ENCODE data around the gene KDELR3. TPM values are rescaled to one million over a fixed set of nuclear protein-coding genes. Genes with fewer than 3 reads are reported as not detected.

KDELR3 gene
- polyA plus RNA-seq, 2 donors, result 1.0 to 1.3 TPM

DNA sequence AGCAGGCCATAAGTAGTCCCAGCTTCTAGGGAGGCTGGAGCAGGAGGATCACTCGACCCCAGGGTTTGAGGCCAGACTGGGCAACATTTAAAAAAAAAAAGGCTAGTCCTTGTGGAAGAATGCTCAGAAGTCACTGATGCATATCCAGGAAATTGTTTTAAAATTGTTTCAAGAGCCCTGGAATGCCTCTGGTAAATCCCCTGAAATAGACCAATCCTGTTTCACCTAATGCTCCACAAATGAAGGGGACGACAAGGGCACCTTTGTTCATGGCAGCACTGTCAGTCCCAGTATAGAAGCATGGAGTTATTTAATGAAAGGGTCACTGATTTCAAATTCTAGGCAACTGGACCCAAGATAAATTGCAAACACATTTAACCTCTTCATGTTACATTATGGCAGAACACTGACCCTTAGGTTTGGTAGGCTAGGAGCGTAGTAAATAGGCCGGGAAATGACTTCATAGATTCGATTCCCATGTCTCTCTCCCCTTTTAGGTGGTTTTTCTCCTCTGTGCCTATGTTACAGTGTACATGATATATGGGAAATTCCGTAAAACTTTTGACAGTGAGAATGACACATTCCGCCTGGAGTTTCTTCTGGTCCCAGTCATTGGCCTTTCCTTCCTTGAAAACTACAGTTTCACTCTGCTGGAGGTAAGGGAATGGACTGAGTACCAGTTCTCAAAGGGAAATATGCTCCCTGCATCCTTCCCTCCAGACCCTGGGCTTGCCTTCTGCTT, 11.4 kb downstream of the KDELR3 start:
- Histone ChIP-seq H3K27ac (ENCODE audit: low read depth in 2 of 2, low read length in 1 of 2) (no peak overlapping the region), H3K9me3 (ENCODE audit: control insufficient read depth in 2 of 2, insufficient read depth in 1 of 2, low read depth in 1 of 2, low read length in 1 of 2) (no peaks in the 10 kb centered on the region), H3K36me3 (ENCODE audit: control insufficient read depth in 2 of 2, insufficient read depth in 2 of 2, low read length in 1 of 2) (peaks cover 10 to 12% of the 10 kb centered on the region in 2 donors), H3K27me3 (ENCODE audit: control insufficient read depth in 1 of 2, insufficient read depth in 2 of 2, low read length in 2 of 2) (no peaks in the 10 kb centered on the region), H3K4me3 (ENCODE audit: low read depth in 1 of 2, low read length in 2 of 2) (no peak overlapping the region), H3K4me1 (ENCODE audit: control insufficient read depth in 2 of 2, insufficient read depth in 2 of 2, low read length in 1 of 2) (no peaks in the 10 kb centered on the region)
- 73 to 80% methylated on average over 7 of the region's 7 CpGs for WGBS, 2 donors

DNA sequence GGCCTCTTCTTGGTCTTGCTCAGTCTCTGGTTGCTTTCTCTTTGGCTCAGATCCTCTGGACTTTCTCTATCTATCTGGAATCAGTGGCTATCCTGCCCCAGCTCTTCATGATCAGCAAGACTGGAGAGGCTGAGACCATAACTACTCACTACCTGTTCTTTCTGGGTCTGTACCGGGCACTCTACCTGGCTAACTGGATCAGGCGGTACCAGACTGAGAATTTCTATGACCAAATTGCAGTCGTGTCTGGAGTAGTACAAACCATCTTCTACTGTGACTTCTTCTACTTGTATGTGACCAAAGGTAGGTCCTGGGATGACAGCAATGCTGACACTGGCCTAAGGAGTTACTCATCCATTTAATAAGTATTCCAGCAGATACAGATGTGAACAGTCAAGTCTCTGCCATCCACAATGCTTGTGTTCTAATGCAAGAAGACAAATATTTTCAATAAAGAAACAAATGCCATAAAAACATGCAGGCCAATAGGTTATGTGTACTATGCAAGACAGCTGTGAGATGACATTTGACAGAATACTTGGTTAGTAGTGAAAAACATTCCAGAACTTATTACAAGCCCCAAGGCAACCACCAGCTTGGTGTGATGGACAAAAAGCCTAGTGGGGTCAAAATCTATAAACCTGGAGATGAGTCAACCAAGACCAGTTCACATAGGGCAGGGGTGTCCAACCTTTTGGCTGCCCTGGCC, 13.4 kb downstream of the KDELR3 start:
- H3K36me3 ChIP-seq (ENCODE audit: control insufficient read depth in 2 of 2, insufficient read depth in 2 of 2, low read length in 1 of 2), result peaks cover 21 to 24% of the 10 kb centered on the region in 2 donors
- no peaks in the 10 kb centered on the region for H3K4me1 ChIP-seq (ENCODE audit: control insufficient read depth in 2 of 2, insufficient read depth in 2 of 2, low read length in 1 of 2)
- H3K9me3 ChIP-seq (ENCODE audit: control insufficient read depth in 2 of 2, insufficient read depth in 1 of 2, low read depth in 1 of 2, low read length in 1 of 2), result no peaks in the 10 kb centered on the region
- no peak overlapping the region for H3K4me3 ChIP-seq (ENCODE audit: low read depth in 1 of 2, low read length in 2 of 2)
- WGBS, 2 donors, result 90 to 92% methylated on average over 3 of the region's 3 CpGs
- H3K27ac ChIP-seq (ENCODE audit: low read depth in 2 of 2, low read length in 1 of 2), result no peak overlapping the region
- no peaks in the 10 kb centered on the region for H3K27me3 ChIP-seq (ENCODE audit: control insufficient read depth in 1 of 2, insufficient read depth in 2 of 2, low read length in 2 of 2)

DNA sequence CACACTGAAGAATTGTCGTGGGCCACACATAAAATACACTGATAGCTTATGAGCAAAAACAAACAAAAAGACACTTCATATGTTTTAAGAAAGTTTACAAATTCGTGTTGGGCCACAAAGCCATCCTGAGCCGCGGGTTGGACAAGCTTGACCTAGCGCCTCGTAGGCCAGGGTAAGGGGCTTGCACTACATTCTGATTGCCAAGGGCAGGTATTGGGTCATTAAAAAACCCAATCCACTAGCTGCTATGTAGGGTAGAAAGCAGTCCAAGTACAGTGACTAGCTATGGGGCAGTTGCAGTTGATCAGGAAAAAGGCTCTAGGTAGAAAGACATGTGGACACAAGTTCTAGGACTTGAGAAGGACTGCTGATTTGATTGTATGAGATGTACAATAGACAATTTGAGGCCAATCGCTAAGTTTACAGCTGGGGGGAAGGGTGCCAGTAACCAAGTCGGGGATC, 14.0 kb downstream of the KDELR3 start:
- Histone ChIP-seq H3K4me3 (ENCODE audit: low read depth in 1 of 2, low read length in 2 of 2) (no peak overlapping the region), H3K27me3 (ENCODE audit: control insufficient read depth in 1 of 2, insufficient read depth in 2 of 2, low read length in 2 of 2) (no peaks in the 10 kb centered on the region), H3K9me3 (ENCODE audit: control insufficient read depth in 2 of 2, insufficient read depth in 1 of 2, low read depth in 1 of 2, low read length in 1 of 2) (no peaks in the 10 kb centered on the region), H3K36me3 (ENCODE audit: control insufficient read depth in 2 of 2, insufficient read depth in 2 of 2, low read length in 1 of 2) (peaks cover 21 to 24% of the 10 kb centered on the region in 2 donors), H3K4me1 (ENCODE audit: control insufficient read depth in 2 of 2, insufficient read depth in 2 of 2, low read length in 1 of 2) (no peaks in the 10 kb centered on the region), H3K27ac (ENCODE audit: low read depth in 2 of 2, low read length in 1 of 2) (no peak overlapping the region)
- WGBS, 2 donors, result 86 to 91% methylated on average over 8 of the region's 8 CpGs

DNA sequence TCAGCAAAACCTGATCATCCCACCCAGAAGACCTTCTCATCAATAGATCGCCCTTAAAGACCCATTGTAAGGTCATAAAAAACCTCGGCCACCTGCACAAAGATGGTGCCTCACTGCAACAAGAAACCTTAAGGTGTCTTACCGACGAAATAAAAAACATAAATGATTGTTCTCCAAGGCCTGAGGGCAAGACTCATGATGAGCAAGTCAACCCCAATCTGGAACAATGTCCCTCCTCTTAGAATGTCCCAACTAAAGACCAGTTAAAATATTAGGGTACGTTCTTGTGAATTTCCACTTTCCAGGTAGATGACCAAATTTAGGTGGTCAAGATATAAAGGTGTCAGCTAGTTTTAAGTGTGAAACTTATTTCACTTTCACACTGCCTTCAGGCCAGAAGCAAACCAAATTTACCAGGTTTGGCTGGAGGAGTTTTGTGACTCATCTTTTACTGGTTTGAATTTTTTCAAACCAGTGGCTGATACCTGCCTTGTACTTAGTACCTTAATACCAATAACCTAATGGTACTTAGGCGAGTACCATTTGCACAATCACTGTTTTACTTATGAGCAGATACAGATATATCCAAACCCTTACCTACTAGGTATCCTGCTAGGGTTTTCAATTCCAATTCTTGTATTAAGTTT, 14.9 kb downstream of the KDELR3 start:
- Histone ChIP-seq H3K4me3 (ENCODE audit: low read depth in 1 of 2, low read length in 2 of 2) (no peak overlapping the region), H3K27ac (ENCODE audit: low read depth in 2 of 2, low read length in 1 of 2) (no peak overlapping the region), H3K27me3 (ENCODE audit: control insufficient read depth in 1 of 2, insufficient read depth in 2 of 2, low read length in 2 of 2) (no peaks in the 10 kb centered on the region), H3K9me3 (ENCODE audit: control insufficient read depth in 2 of 2, insufficient read depth in 1 of 2, low read depth in 1 of 2, low read length in 1 of 2) (no peaks in the 10 kb centered on the region), H3K36me3 (ENCODE audit: control insufficient read depth in 2 of 2, insufficient read depth in 2 of 2, low read length in 1 of 2) (peaks cover 23 to 24% of the 10 kb centered on the region in 2 donors), H3K4me1 (ENCODE audit: control insufficient read depth in 2 of 2, insufficient read depth in 2 of 2, low read length in 1 of 2) (no peaks in the 10 kb centered on the region)
- 90% methylated on average over 6 of the region's 6 CpGs for WGBS, 2 donors

DNA sequence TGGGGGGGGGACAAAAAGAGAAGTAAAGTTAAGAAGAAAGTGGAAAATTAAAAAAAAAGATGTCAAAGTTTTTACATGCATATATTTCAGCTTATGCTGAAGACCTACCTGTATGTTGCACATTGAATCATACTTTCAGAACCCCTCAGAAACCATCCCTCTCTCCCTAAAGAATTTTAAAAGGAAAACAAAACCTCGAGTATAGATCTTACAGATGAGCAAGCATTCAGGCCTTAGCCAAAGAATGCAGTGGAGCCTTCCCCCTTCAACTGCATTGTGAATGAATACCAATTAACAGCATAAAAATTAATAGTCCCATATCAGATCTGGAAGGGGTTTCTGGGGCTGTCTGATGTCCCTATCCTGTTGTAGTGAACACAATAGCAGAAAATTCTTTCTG, 16.3 kb downstream of the KDELR3 start:
- no peaks in the 10 kb centered on the region for H3K9me3 ChIP-seq (ENCODE audit: control insufficient read depth in 2 of 2, insufficient read depth in 1 of 2, low read depth in 1 of 2, low read length in 1 of 2)
- no peak overlapping the region for H3K4me3 ChIP-seq (ENCODE audit: low read depth in 1 of 2, low read length in 2 of 2)
- no peaks in the 10 kb centered on the region for H3K27me3 ChIP-seq (ENCODE audit: control insufficient read depth in 1 of 2, insufficient read depth in 2 of 2, low read length in 2 of 2)
- peaks cover 24 to 28% of the 10 kb centered on the region in 2 donors for H3K36me3 ChIP-seq (ENCODE audit: control insufficient read depth in 2 of 2, insufficient read depth in 2 of 2, low read length in 1 of 2)
- H3K4me1 ChIP-seq (ENCODE audit: control insufficient read depth in 2 of 2, insufficient read depth in 2 of 2, low read length in 1 of 2), result no peaks in the 10 kb centered on the region
- WGBS, 2 donors, result 74 to 80% methylated on average over 1 of the region's 1 CpG
- H3K27ac ChIP-seq (ENCODE audit: low read depth in 2 of 2, low read length in 1 of 2), result no peak overlapping the region

DNA sequence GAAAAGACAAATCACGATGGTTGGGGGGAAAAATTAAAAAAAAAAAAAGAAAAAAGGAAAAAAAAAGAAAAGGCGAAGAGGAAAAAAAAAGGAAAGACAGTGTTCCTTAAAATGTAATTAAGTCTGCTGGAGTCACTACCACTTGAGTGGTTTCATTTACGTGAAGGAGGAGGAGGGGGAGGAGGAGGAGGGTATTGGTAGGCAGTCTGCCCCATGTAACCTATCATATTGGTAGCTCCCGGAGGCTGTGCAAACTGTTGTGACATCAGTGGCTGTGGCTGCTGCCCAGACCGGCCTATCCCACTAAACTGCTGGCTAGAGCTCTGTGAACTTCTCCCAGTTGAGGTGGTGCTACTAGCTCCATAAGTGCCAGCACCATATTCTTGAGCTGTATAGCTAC, 17.9 kb downstream of the KDELR3 start:
- peak overlapping the region in 1 of 2 donors; percentile 13 for H3K27ac ChIP-seq (ENCODE audit: low read depth in 2 of 2, low read length in 1 of 2)
- H3K4me3 ChIP-seq (ENCODE audit: low read depth in 1 of 2, low read length in 2 of 2), result no peak overlapping the region
- H3K9me3 ChIP-seq (ENCODE audit: control insufficient read depth in 2 of 2, insufficient read depth in 1 of 2, low read depth in 1 of 2, low read length in 1 of 2), result no peaks in the 10 kb centered on the region
- H3K27me3 ChIP-seq (ENCODE audit: control insufficient read depth in 1 of 2, insufficient read depth in 2 of 2, low read length in 2 of 2), result no peaks in the 10 kb centered on the region
- 70 to 78% methylated on average over 5 of the region's 5 CpGs for WGBS, 2 donors
- no peaks in the 10 kb centered on the region for H3K4me1 ChIP-seq (ENCODE audit: control insufficient read depth in 2 of 2, insufficient read depth in 2 of 2, low read length in 1 of 2)
- H3K36me3 ChIP-seq (ENCODE audit: control insufficient read depth in 2 of 2, insufficient read depth in 2 of 2, low read length in 1 of 2), result peaks cover 27 to 34% of the 10 kb centered on the region in 2 donors

DNA sequence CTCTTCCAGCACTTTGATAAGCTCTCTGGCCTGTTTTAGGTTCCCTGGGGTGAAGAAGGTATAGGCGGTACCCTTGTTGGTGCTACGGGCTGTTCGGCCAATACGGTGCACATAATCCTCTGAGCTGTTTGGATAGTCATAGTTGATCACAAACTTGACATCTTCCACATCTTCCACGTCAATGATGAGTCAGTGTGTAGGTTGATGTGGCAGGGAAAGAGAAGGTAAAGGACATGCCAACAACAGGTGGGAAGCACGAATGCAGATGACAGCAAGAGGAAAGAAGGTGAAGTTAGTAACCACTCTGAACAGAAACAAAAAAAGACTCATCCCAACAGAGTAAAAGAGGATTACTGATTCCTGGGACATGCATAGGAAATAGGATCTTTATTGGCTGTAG, 20.1 kb downstream of the KDELR3 start:
- Histone ChIP-seq H3K9me3 (ENCODE audit: control insufficient read depth in 2 of 2, insufficient read depth in 1 of 2, low read depth in 1 of 2, low read length in 1 of 2) (no peaks in the 10 kb centered on the region), H3K4me3 (ENCODE audit: low read depth in 1 of 2, low read length in 2 of 2) (no peak overlapping the region), H3K36me3 (ENCODE audit: control insufficient read depth in 2 of 2, insufficient read depth in 2 of 2, low read length in 1 of 2) (peaks cover 26 to 27% of the 10 kb centered on the region in 2 donors), H3K27me3 (ENCODE audit: control insufficient read depth in 1 of 2, insufficient read depth in 2 of 2, low read length in 2 of 2) (no peaks in the 10 kb centered on the region), H3K27ac (ENCODE audit: low read depth in 2 of 2, low read length in 1 of 2) (no peak overlapping the region), H3K4me1 (ENCODE audit: control insufficient read depth in 2 of 2, insufficient read depth in 2 of 2, low read length in 1 of 2) (no peaks in the 10 kb centered on the region)
- 75% methylated on average over 6 of the region's 6 CpGs for WGBS, 2 donors

DNA sequence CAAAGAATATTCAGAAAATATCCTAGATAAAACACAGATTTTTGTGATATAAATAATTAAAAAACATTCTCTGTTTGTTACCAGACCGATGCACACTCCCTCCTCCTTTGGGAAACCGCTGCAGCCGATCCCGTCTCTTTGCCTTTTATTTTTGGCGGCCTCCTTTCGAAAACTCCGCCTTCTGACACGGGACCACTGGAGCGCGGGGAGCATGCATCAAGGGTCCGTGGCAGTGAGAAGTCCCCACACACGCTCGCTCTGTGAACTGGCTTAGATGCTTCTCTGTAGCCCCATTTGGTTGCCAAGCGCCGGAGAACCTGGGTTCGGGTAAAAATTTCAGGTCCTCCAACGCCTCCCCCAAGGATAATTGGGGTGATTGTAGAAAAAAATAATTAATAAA, 21.2 kb downstream of the KDELR3 start:
- H3K36me3 ChIP-seq (ENCODE audit: control insufficient read depth in 2 of 2, insufficient read depth in 2 of 2, low read length in 1 of 2), result peaks cover 22 to 31% of the 10 kb centered on the region in 2 donors
- 95 to 96% methylated on average over 17 of the region's 17 CpGs for WGBS, 2 donors

DNA sequence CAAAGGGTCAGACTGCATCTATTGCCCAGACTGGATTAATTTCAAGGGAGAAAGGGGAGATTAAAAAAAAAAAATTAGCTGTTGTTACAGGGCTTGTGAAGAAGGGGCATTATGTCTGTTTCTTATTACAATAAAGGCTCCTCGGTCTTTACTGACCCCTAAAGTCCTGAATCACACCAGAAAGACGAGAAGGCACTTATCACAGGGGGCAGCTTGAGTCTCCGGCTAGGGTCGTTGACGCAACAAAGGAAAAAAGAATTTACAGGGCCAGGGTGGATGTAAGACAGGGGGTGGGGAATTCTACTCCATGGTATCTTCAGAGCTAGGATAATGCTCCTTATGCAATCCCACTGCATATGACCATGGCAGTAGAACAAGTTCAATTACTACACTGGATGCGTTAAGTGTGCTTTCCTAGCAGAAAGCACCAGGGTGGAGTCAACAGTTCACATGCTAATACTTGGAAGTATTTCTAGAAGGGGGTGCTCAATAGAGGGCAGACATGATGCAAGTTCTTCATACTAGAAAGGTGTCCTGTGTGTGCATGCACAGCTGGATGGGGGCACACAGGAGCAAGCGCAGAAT, 21.8 kb downstream of the KDELR3 start:
- H3K9me3 ChIP-seq (ENCODE audit: control insufficient read depth in 2 of 2, insufficient read depth in 1 of 2, low read depth in 1 of 2, low read length in 1 of 2), result no peaks in the 10 kb centered on the region
- no peak overlapping the region for H3K27ac ChIP-seq (ENCODE audit: low read depth in 2 of 2, low read length in 1 of 2)
- peaks cover 17 to 29% of the 10 kb centered on the region in 2 donors for H3K36me3 ChIP-seq (ENCODE audit: control insufficient read depth in 2 of 2, insufficient read depth in 2 of 2, low read length in 1 of 2)
- no peaks in the 10 kb centered on the region for H3K27me3 ChIP-seq (ENCODE audit: control insufficient read depth in 1 of 2, insufficient read depth in 2 of 2, low read length in 2 of 2)
- no peaks in the 10 kb centered on the region for H3K4me1 ChIP-seq (ENCODE audit: control insufficient read depth in 2 of 2, insufficient read depth in 2 of 2, low read length in 1 of 2)
- WGBS, 2 donors, result 82 to 85% methylated on average over 7 of the region's 7 CpGs
- no peak overlapping the region for H3K4me3 ChIP-seq (ENCODE audit: low read depth in 1 of 2, low read length in 2 of 2)

More for the DNA sequence above, 21.2 kb downstream of the KDELR3 start:
- no peak overlapping the region for H3K27ac ChIP-seq (ENCODE audit: low read depth in 2 of 2, low read length in 1 of 2)
- H3K4me1 ChIP-seq (ENCODE audit: control insufficient read depth in 2 of 2, insufficient read depth in 2 of 2, low read length in 1 of 2), result no peaks in the 10 kb centered on the region
- no peak overlapping the region for H3K4me3 ChIP-seq (ENCODE audit: low read depth in 1 of 2, low read length in 2 of 2)
- H3K27me3 ChIP-seq (ENCODE audit: control insufficient read depth in 1 of 2, insufficient read depth in 2 of 2, low read length in 2 of 2), result no peaks in the 10 kb centered on the region
- no peaks in the 10 kb centered on the region for H3K9me3 ChIP-seq (ENCODE audit: control insufficient read depth in 2 of 2, insufficient read depth in 1 of 2, low read depth in 1 of 2, low read length in 1 of 2)

Data from esophagus (tissue), 2 donors.